H9 (cell line): ENCODE data around the gene SLC4A2. TPM values are rescaled to one million over a fixed set of nuclear protein-coding genes. Genes with fewer than 3 reads are reported as not detected.

Experiments
- DNase-seq: peaks from one replicate; pipeline ENCODE4 v3.0.0-alpha.2; 2017
- H2AFZ ChIP-seq: one replicate; pipeline ENCODE4 v1.6.1; 2013; ENCODE audit warnings: mild to moderate bottlenecking, low read length, control low read depth, moderate library complexity
- H2AK5ac ChIP-seq: 2 replicates; pipeline ENCODE4 v1.6.1; 2013; ENCODE audit warnings: low read length, control low read depth, mixed read lengths; ENCODE audit not compliant: insufficient read length
- H2BK120ac ChIP-seq: one replicate; pipeline ENCODE4 v1.6.1; 2013; ENCODE audit warnings: low read depth, mild to moderate bottlenecking, low read length, control low read depth, inconsistent platforms; ENCODE audit not compliant: poor library complexity, severe bottlenecking
- H2BK12ac ChIP-seq: 2 replicates; pipeline ENCODE4 v1.6.1; 2013; ENCODE audit warnings: low read length, control low read depth, mixed read lengths, low read depth; ENCODE audit not compliant: insufficient read length
- H2BK15ac ChIP-seq: 2 replicates; pipeline ENCODE4 v1.6.1; 2013; ENCODE audit warnings: low read depth, low read length, control low read depth
- H2BK20ac ChIP-seq: one replicate; pipeline ENCODE4 v1.6.1; 2013; ENCODE audit warnings: low read depth, mild to moderate bottlenecking, low read length, control low read depth, inconsistent platforms; ENCODE audit not compliant: poor library complexity, severe bottlenecking
- H2BK5ac ChIP-seq: 2 replicates; pipeline ENCODE4 v1.6.1; 2013; ENCODE audit warnings: low read length, control low read depth, mixed read lengths; ENCODE audit not compliant: insufficient read length
- H3K14ac ChIP-seq: 2 replicates; pipeline ENCODE4 v1.6.1; 2013; ENCODE audit warnings: low read length, control low read depth; ENCODE audit not compliant: insufficient read depth
- H3K18ac ChIP-seq: 2 replicates; pipeline ENCODE4 v1.6.1; 2013; ENCODE audit warnings: low read depth, mild to moderate bottlenecking, mixed read lengths, low read length, control low read depth; ENCODE audit not compliant: insufficient read length
- H3K23ac ChIP-seq: 2 replicates; pipeline ENCODE4 v1.6.1; 2013; ENCODE audit warnings: low read length, control low read depth, mixed read lengths, low read depth; ENCODE audit not compliant: insufficient read length
- H3K23me2 ChIP-seq: 2 replicates; pipeline ENCODE4 v1.6.1; 2013; ENCODE audit warnings: low read depth, mild to moderate bottlenecking, mixed read lengths, low read length, control low read depth; ENCODE audit not compliant: insufficient read length, poor library complexity, severe bottlenecking
- H3K27ac ChIP-seq: 2 replicates; pipeline ENCODE4 v1.5.1; 2013; ENCODE audit warnings: low read length, control low read depth, mixed read lengths, low read depth; ENCODE audit not compliant: insufficient read length
- H3K27me3 ChIP-seq: 2 replicates; pipeline ENCODE4 v1.6.1; 2013; ENCODE audit warnings: low read length, control low read depth, inconsistent platforms; ENCODE audit not compliant: insufficient read depth
- H3K4ac ChIP-seq: 2 replicates; pipeline ENCODE4 v1.6.1; 2013; ENCODE audit warnings: low read depth, mild to moderate bottlenecking, control low read depth, inconsistent platforms, low read length, moderate library complexity
- H3K4me1 ChIP-seq: 2 replicates; pipeline ENCODE4 v1.6.1; 2013; ENCODE audit warnings: low read length, control low read depth, inconsistent platforms; ENCODE audit not compliant: insufficient read depth
- H3K4me2 ChIP-seq: 2 replicates; pipeline ENCODE4 v1.6.1; 2013; ENCODE audit warnings: low read length, control low read depth, mixed read lengths; ENCODE audit not compliant: insufficient read length, insufficient read depth
- H3K56ac ChIP-seq: 2 replicates; pipeline ENCODE4 v1.6.1; 2013; ENCODE audit warnings: low read depth, mild to moderate bottlenecking, mixed read lengths, low read length, control low read depth; ENCODE audit not compliant: insufficient read length
- H3K79me1 ChIP-seq: 2 replicates; pipeline ENCODE4 v1.6.1; 2013; ENCODE audit warnings: low read depth, mild to moderate bottlenecking, moderate library complexity, low read length, control low read depth, inconsistent platforms; ENCODE audit not compliant: insufficient read depth, poor library complexity, severe bottlenecking
- H3K79me2 ChIP-seq: 2 replicates; pipeline ENCODE4 v1.6.1; 2013; ENCODE audit warnings: low read length, control low read depth, inconsistent platforms; ENCODE audit not compliant: insufficient read depth
- H3K9ac ChIP-seq: 2 replicates; pipeline ENCODE4 v1.6.1; 2013; ENCODE audit warnings: low read length, control low read depth, mixed read lengths; ENCODE audit not compliant: insufficient read length; ENCODE audit errors: extremely low read depth
- H3K9me3 ChIP-seq: one replicate; pipeline ENCODE4 v1.6.1; 2013; ENCODE audit warnings: low read depth, low read length, inconsistent platforms; ENCODE audit not compliant: control insufficient read depth
- H3T11ph ChIP-seq: one replicate; pipeline ENCODE4 v1.6.1; 2013; ENCODE audit warnings: mild to moderate bottlenecking, low read length, control low read depth, inconsistent platforms
- H4K20me1 ChIP-seq: one replicate; pipeline ENCODE4 v1.6.1; 2013; ENCODE audit not compliant: control insufficient read depth, insufficient read length, insufficient read depth
- H4K5ac ChIP-seq: 2 replicates; pipeline ENCODE4 v1.6.1; 2013; ENCODE audit warnings: low read depth, mild to moderate bottlenecking, mixed read lengths, low read length, control low read depth; ENCODE audit not compliant: insufficient read length
- H4K8ac ChIP-seq: replicated peaks from 2 replicates; pipeline ENCODE4 v1.6.1; 2013; ENCODE audit warnings: low read length, control low read depth, mixed read lengths, low read depth; ENCODE audit not compliant: insufficient read length
- H4K91ac ChIP-seq: 2 replicates; pipeline ENCODE4 v1.6.1; 2013; ENCODE audit warnings: low read depth, mild to moderate bottlenecking, moderate library complexity, mixed read lengths, low read length, control low read depth; ENCODE audit not compliant: insufficient read length
- H3K27ac Mint-ChIP-seq, 3 experiments: 2 replicates in 2 of 3; 3 replicates in 1 of 3; pipeline ENCODE4 v1.8.0; 2020 to 2021; ENCODE audit warnings: mixed read lengths in 3 of 3, mild to moderate bottlenecking in 1 of 3, moderate library complexity in 1 of 3
- H3K27me3 Mint-ChIP-seq: 2 replicates; pipeline ENCODE4 v1.8.0; 2021; ENCODE audit warnings: low read depth, mild to moderate bottlenecking, moderate library complexity, mixed read lengths
- H3K36me3 Mint-ChIP-seq, 3 experiments: 2 replicates in 2 of 3; 3 replicates in 1 of 3; pipeline ENCODE4 v1.8.0; 2020 to 2021; ENCODE audit warnings: low read depth in 3 of 3, mixed read lengths in 3 of 3; ENCODE audit not compliant: insufficient read depth in 1 of 3
- H3K4me1 Mint-ChIP-seq, 2 experiments: 2 replicates each; pipeline ENCODE4 v1.8.0; 2020; ENCODE audit warnings: mixed read lengths in 2 of 2
- H3K4me3 Mint-ChIP-seq, 2 experiments: 2 replicates in 1 of 2; 3 replicates in 1 of 2; pipeline ENCODE4 v1.8.0; 2020 to 2021; ENCODE audit warnings: mild to moderate bottlenecking in 2 of 2, mixed read lengths in 2 of 2, moderate library complexity in 1 of 2
- H3K9me3 Mint-ChIP-seq, 2 experiments: 2 replicates in 1 of 2; 3 replicates in 1 of 2; pipeline ENCODE4 v1.8.0; 2020; ENCODE audit warnings: mild to moderate bottlenecking in 2 of 2, mixed read lengths in 2 of 2, moderate library complexity in 1 of 2
- WGBS: extraction: QIAGEN DNeasy Blood & Tissue Kit; methylation state at CpG from one replicate; pipeline ENCODE4 v1.1.7; 2013; ENCODE audit warnings: missing lambda C conversion rate, low lambda C conversion rate, mixed read lengths; ENCODE audit not compliant: insufficient read length; ENCODE audit errors: extremely low coverage; 5-methylcytosine and 5-hydroxymethylcytosine counted together
- total RNA-seq: library from RNA; stranded (reverse); gene quantifications from 2 replicates; pipeline ENCODE4 v1.2.1, GENCODE V29; 2021
- TF ChIP-seq, protein P1 (sequence below): fragments of 200-600 bp; sonication (generic); conservative IDR thresholded peaks from 3 replicates; pipeline ENCODE4 v1.8.0; 2021; ENCODE audit warnings: antibody characterized with exemption, mild to moderate bottlenecking

The SLC4A2 gene
- total RNA-seq, 1 experiment from 2014 or later, result 136 TPM

DNA sequence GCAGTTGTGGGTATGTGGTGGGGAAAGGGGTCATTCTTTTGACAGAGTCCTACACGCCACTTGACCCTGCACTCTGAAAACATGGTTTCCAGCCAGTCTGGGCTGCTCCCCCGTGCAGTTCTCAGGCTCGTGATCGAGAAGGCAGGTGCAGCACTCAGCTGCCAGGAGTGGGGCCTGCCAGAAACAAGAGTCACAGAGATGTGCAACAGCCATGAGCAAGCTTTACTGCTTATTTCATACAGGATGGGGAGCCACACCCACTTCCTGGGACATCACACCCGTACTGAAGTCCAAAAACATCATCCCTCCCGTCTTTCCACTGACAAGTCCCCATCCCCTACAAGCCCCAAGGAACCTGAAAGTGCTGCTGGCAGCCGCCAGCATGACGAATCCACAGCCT lies 44.4 kb upstream of the SLC4A2 start:
- no peak overlapping the region for H2BK5ac ChIP-seq
- WGBS, result no CpG with 5 or more reads among the region's 8 CpGs
- H3K4me3 Mint-ChIP-seq, result no peak overlapping the region

More for the DNA sequence above, 44.4 kb upstream of the SLC4A2 start:
- Histone ChIP-seq H3K27ac (no peak overlapping the region), H2AK5ac (no peak overlapping the region), H3K18ac (no peak overlapping the region), H3K27me3 (peaks cover 6% of the 10 kb centered on the region; the same call in 1 of the 2 replicates), H3K4me2 (no peak overlapping the region), H3K23me2 (peaks cover 7% of the 10 kb centered on the region), H3K56ac (no peak overlapping the region), H3K79me2 (no peaks in the 10 kb centered on the region), H3K4me1 (peaks cover 3% of the 10 kb centered on the region; the same call in 1 of the 2 replicates), H3K9ac (no peak overlapping the region), H2AFZ (no peak overlapping the region), H4K20me1 (no peaks in the 10 kb centered on the region), H3K4ac (no peak overlapping the region), H3T11ph (no peak overlapping the region), H4K91ac (no peak overlapping the region), H3K14ac (no peak overlapping the region), H3K79me1 (no peaks in the 10 kb centered on the region), H4K8ac (no peak overlapping the region), H3K23ac (no peak overlapping the region), H2BK20ac (no peak overlapping the region), H3K9me3 (no peaks in the 10 kb centered on the region), H2BK15ac (no peak overlapping the region), H2BK120ac (no peak overlapping the region), H2BK12ac (no peak overlapping the region), H4K5ac (no peak overlapping the region)
- DNase-seq, result no peak
- peaks cover 0 to 9% of the 10 kb centered on the region in 2 experiments; a peak in 2 of 5 replicates for H3K9me3 Mint-ChIP-seq
- H3K4me1 Mint-ChIP-seq, result peaks cover 30 to 54% of the 10 kb centered on the region in 2 experiments
- no peak overlapping the region for H3K27ac Mint-ChIP-seq
- H3K27me3 Mint-ChIP-seq, result peaks cover 74% of the 10 kb centered on the region
- TF ChIP-seq, protein P1, sequence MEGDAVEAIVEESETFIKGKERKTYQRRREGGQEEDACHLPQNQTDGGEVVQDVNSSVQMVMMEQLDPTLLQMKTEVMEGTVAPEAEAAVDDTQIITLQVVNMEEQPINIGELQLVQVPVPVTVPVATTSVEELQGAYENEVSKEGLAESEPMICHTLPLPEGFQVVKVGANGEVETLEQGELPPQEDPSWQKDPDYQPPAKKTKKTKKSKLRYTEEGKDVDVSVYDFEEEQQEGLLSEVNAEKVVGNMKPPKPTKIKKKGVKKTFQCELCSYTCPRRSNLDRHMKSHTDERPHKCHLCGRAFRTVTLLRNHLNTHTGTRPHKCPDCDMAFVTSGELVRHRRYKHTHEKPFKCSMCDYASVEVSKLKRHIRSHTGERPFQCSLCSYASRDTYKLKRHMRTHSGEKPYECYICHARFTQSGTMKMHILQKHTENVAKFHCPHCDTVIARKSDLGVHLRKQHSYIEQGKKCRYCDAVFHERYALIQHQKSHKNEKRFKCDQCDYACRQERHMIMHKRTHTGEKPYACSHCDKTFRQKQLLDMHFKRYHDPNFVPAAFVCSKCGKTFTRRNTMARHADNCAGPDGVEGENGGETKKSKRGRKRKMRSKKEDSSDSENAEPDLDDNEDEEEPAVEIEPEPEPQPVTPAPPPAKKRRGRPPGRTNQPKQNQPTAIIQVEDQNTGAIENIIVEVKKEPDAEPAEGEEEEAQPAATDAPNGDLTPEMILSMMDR, result no peak
- peaks cover 2 to 6% (median 6%) of the 10 kb centered on the region in 3 experiments; a peak in 6 of 7 replicates for H3K36me3 Mint-ChIP-seq
